Glutamatergic neuron (in vitro differentiated cells): ENCODE measurements around the gene ADI1. TPM values are rescaled to one million over a fixed set of nuclear protein-coding genes. Genes with fewer than 3 reads are reported as not detected.

Experiments used
- DNase-seq: peaks from one replicate; pipeline ENCODE4 v3.0.0; 2022
- H3K27ac Mint-ChIP-seq: one replicate; pipeline ENCODE4 v1.8.0; 2020; ENCODE audit warnings: mild to moderate bottlenecking, mixed read lengths, inconsistent platforms; ENCODE audit not compliant: unreplicated experiment
- H3K27me3 Mint-ChIP-seq: one replicate; pipeline ENCODE4 v1.8.0; 2020; ENCODE audit warnings: mild to moderate bottlenecking, moderate library complexity, mixed read lengths, inconsistent platforms; ENCODE audit not compliant: unreplicated experiment
- H3K36me3 Mint-ChIP-seq: one replicate; pipeline ENCODE4 v1.8.0; 2020; ENCODE audit warnings: mild to moderate bottlenecking, mixed read lengths, inconsistent platforms; ENCODE audit not compliant: unreplicated experiment
- H3K4me1 Mint-ChIP-seq: one replicate; pipeline ENCODE4 v1.8.0; 2020; ENCODE audit warnings: mild to moderate bottlenecking, low read depth, mixed read lengths, inconsistent platforms; ENCODE audit not compliant: unreplicated experiment
- H3K4me3 Mint-ChIP-seq: one replicate; pipeline ENCODE4 v1.8.0; 2020; ENCODE audit warnings: mild to moderate bottlenecking, mixed read lengths, inconsistent platforms; ENCODE audit not compliant: unreplicated experiment
- H3K9me3 Mint-ChIP-seq: one replicate; pipeline ENCODE4 v1.8.0; 2020; ENCODE audit warnings: mild to moderate bottlenecking, moderate library complexity, mixed read lengths, inconsistent platforms; ENCODE audit not compliant: unreplicated experiment
- total RNA-seq: library from RNA; stranded (reverse); fragmentation: NEBNext Ultra II Directional; extraction: Animal tissue kit (Norgen Biotek cat#: 25700); gene quantifications from one replicate; pipeline ENCODE4 v1.2.1, GENCODE V29; 2021; ENCODE audit not compliant: unreplicated experiment
- TF ChIP-seq, protein P1 (sequence below): fragments of 200-600 bp; sonication (generic); IDR thresholded peaks from one replicate; pipeline ENCODE4 v1.5.0; 2021; ENCODE audit not compliant: partially characterized antibody, unreplicated experiment

The ADI1 gene
- total RNA-seq, 1 donor from 2014 or later, result 16.0 TPM

GRCh38 chr2:3536682-3537632 lies 17.6 kb upstream of the ADI1 start:
- no peak overlapping the region for H3K4me3 Mint-ChIP-seq
- H3K27me3 Mint-ChIP-seq, result peaks cover 3% of the 10 kb centered on the region
- peak; percentile 51 for DNase-seq
- TF ChIP-seq, protein P1, sequence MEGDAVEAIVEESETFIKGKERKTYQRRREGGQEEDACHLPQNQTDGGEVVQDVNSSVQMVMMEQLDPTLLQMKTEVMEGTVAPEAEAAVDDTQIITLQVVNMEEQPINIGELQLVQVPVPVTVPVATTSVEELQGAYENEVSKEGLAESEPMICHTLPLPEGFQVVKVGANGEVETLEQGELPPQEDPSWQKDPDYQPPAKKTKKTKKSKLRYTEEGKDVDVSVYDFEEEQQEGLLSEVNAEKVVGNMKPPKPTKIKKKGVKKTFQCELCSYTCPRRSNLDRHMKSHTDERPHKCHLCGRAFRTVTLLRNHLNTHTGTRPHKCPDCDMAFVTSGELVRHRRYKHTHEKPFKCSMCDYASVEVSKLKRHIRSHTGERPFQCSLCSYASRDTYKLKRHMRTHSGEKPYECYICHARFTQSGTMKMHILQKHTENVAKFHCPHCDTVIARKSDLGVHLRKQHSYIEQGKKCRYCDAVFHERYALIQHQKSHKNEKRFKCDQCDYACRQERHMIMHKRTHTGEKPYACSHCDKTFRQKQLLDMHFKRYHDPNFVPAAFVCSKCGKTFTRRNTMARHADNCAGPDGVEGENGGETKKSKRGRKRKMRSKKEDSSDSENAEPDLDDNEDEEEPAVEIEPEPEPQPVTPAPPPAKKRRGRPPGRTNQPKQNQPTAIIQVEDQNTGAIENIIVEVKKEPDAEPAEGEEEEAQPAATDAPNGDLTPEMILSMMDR, result no peak
- peak overlapping the region; percentile 48 for H3K27ac Mint-ChIP-seq
- no peaks in the 10 kb centered on the region for H3K36me3 Mint-ChIP-seq
- H3K9me3 Mint-ChIP-seq, result peaks cover 2% of the 10 kb centered on the region
- peaks cover 10% of the 10 kb centered on the region for H3K4me1 Mint-ChIP-seq

- TF ChIP-seq, protein P1, result no peak
- peaks cover 10% of the 10 kb centered on the region for H3K4me1 Mint-ChIP-seq
- H3K27me3 Mint-ChIP-seq, result peaks cover 3% of the 10 kb centered on the region
- no peaks in the 10 kb centered on the region for H3K9me3 Mint-ChIP-seq
- no peak overlapping the region for H3K4me3 Mint-ChIP-seq
- no peak for DNase-seq
- H3K27ac Mint-ChIP-seq, result peak overlapping the region; percentile 48
- H3K36me3 Mint-ChIP-seq, result no peaks in the 10 kb centered on the region
These were observed 16.7 kb upstream of the ADI1 start for GRCh38 chr2:3535794-3536681.

GRCh38 chr2:3535467-3535793 lies 16.1 kb upstream of the ADI1 start:
- peaks cover 3% of the 10 kb centered on the region for H3K27me3 Mint-ChIP-seq
- TF ChIP-seq, protein P1, result no peak
- H3K36me3 Mint-ChIP-seq, result no peaks in the 10 kb centered on the region
- H3K27ac Mint-ChIP-seq, result no peak overlapping the region
- no peak for DNase-seq
- H3K9me3 Mint-ChIP-seq, result no peaks in the 10 kb centered on the region
- H3K4me1 Mint-ChIP-seq, result peaks cover 10% of the 10 kb centered on the region
- H3K4me3 Mint-ChIP-seq, result no peak overlapping the region

- H3K4me3 Mint-ChIP-seq, result no peak overlapping the region
- TF ChIP-seq, protein P1, result no peak
- H3K4me1 Mint-ChIP-seq, result peaks cover 10% of the 10 kb centered on the region
- H3K9me3 Mint-ChIP-seq, result no peaks in the 10 kb centered on the region
- H3K27me3 Mint-ChIP-seq, result peaks cover 3% of the 10 kb centered on the region
- no peak overlapping the region for H3K27ac Mint-ChIP-seq
- H3K36me3 Mint-ChIP-seq, result no peaks in the 10 kb centered on the region
- no peak for DNase-seq
These were observed 15.0 kb upstream of the ADI1 start for GRCh38 chr2:3534251-3534814.
